Aorta (tissue), 5 donors: ENCODE data around the gene OSER1. TPM values are rescaled to one million over a fixed set of nuclear protein-coding genes. Genes with fewer than 3 reads are reported as not detected.

Experiments
- ATAC-seq: fragments of 200-7000 bp; cut with Tn5 transposase; one replicate; pipeline ENCODE4 v1.9.1; 2022; ENCODE audit warnings: moderate library complexity; ENCODE audit not compliant: low FRiP score
- DNase-seq, 2 donors: peaks; one replicate each; pipeline ENCODE4 v3.0.0-alpha.2; 2020
- H3K27ac ChIP-seq, 2 donors: one replicate each; pipeline ENCODE4 v1.5.1; 2013; ENCODE audit warnings: low read length in 2 of 2, mild to moderate bottlenecking in 2 of 2, moderate library complexity in 2 of 2, control low read depth in 1 of 2, inconsistent platforms in 1 of 2, low read depth in 1 of 2
- H3K27me3 ChIP-seq, 2 donors: one replicate each; pipeline ENCODE4 v1.6.1; 2013; ENCODE audit warnings: control low read depth in 1 of 2, low read length in 1 of 2, mild to moderate bottlenecking in 1 of 2, moderate library complexity in 1 of 2; ENCODE audit not compliant: insufficient read depth in 2 of 2, control insufficient read depth in 1 of 2
- H3K36me3 ChIP-seq, 2 donors: one replicate each; pipeline ENCODE4 v1.6.1; 2013; ENCODE audit warnings: control low read depth in 1 of 2, low read length in 1 of 2, mild to moderate bottlenecking in 1 of 2; ENCODE audit not compliant: insufficient read depth in 2 of 2, control insufficient read depth in 1 of 2
- H3K4me1 ChIP-seq, 2 donors: one replicate each; pipeline ENCODE4 v1.6.1; 2013; ENCODE audit warnings: low read length in 2 of 2, control low read depth in 1 of 2, mild to moderate bottlenecking in 1 of 2, moderate library complexity in 1 of 2; ENCODE audit not compliant: insufficient read depth in 2 of 2, control insufficient read depth in 1 of 2
- H3K4me3 ChIP-seq, 2 donors: one replicate each; pipeline ENCODE4 v1.5.1; 2013; ENCODE audit warnings: low read length in 2 of 2, control low read depth in 1 of 2, mild to moderate bottlenecking in 1 of 2
- H3K9me3 ChIP-seq: one replicate; pipeline ENCODE4 v1.6.1; 2013; ENCODE audit warnings: mild to moderate bottlenecking, low read length; ENCODE audit not compliant: control insufficient read depth
- WGBS, 2 donors: extraction: QIAGEN DNeasy Blood & Tissue Kit; methylation state at CpG; one replicate each; pipeline ENCODE4 v1.1.7; 2013; 5-methylcytosine and 5-hydroxymethylcytosine counted together
- intact Hi-C, 2 donors: fragments of 100-400 bp; cut with DNase I; formaldehyde crosslinking; loops; one replicate each; pipeline versions ENCODE4 v1.14.2 to v1.15.0; 2022
- polyA plus RNA-seq, 2 donors: library from polyadenylated mRNA; stranded (reverse); fragments of 200-250 nt; gene quantifications; one replicate each; pipeline ENCODE4 v1.2.3, GENCODE V29; 2013
- total RNA-seq, 2 donors: library from RNA; stranded (reverse); fragmentation: NEBNext Ultra II Directional; extraction: Animal tissue kit (Norgen Biotek cat#: 25700); gene quantifications; one replicate each; pipeline ENCODE4 v1.2.1, GENCODE V29; 2021
- donor health status: healthy with polysubstance abuse.
- donor health status: Bipolar disorder and iron deficiency.
- donor health status: DM: no; HTN: no; CAD: no.
- donor health status: DM: no; HTN: no; CAD: no.
- donor health status: DM: yes; HTN: yes; CAD: no.

OSER1 gene
- total and polyA plus RNA-seq, 4 donors, result 26.7 to 54.1 (median 31.7) TPM

GRCh38 chr20:44209686-44210405, 725 bp downstream of the OSER1 start:
- peak overlapping the region; percentile 78 to 92 for H3K27ac ChIP-seq
- DNase-seq (no peak), ATAC-seq (peak; percentile 2)
- H3K4me1 ChIP-seq, result peaks cover 0 to 7% of the 10 kb centered on the region in 2 donors
- WGBS, 2 donors, result 1% methylated on average over 31 of the region's 31 CpGs
- intact Hi-C loops, result loop anchor here (5.0 to 10.0 kb wide), 5 partner anchors 402 to 615 kb away; partner anchors contain the start of genes IFT52 (in 1 of the 2) and KCNK15 (in 1 of the 2)
- peaks cover 0 to 2% of the 10 kb centered on the region in 2 donors for H3K36me3 ChIP-seq
- H3K9me3 ChIP-seq, result no peaks in the 10 kb centered on the region
- H3K4me3 ChIP-seq, result peak overlapping the region; percentile 46 to 92
- H3K27me3 ChIP-seq, result no peaks in the 10 kb centered on the region

DNA sequence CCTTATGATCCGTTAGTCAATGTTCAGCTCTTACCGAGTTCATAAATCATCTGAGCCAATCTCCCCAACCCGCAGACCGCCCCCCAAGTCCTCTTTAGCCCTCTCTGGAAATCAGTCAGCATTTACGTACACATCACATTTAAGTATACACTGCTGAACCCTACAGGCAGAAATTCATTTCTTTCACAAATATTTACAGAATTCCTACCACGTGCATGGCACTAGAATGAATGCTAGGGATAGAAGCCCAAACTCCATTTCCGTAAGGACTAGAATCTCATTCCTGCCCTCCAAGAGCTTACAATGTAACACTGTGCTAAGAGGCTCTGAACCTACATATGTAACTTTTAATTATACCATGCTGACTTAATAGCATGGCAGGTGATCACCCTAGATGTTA, 1.8 kb downstream of the OSER1 start:
- WGBS, 2 donors, result 7 to 16% methylated on average over 7 of the region's 7 CpGs
- Histone ChIP-seq H3K4me3 (peak overlapping the region in 1 of 2 donors; percentile 15), H3K9me3 (no peaks in the 10 kb centered on the region), H3K27ac (peak overlapping the region in 1 of 2 donors; percentile 2), H3K4me1 (peaks cover 0 to 7% of the 10 kb centered on the region in 2 donors), H3K27me3 (no peaks in the 10 kb centered on the region), H3K36me3 (peaks cover 0 to 2% of the 10 kb centered on the region in 2 donors)
- ATAC-seq (no peak), DNase-seq (no peak)
- intact Hi-C loops, result loop anchor here (10.0 kb wide), 2 partner anchors 454 to 614 kb away; partner anchors contain the start of gene IFT52 (in 1 of the 2)

- no peak overlapping the region for H3K27ac ChIP-seq
- 16 to 20% methylated on average over 7 of the region's 7 CpGs for WGBS, 2 donors
- DNase-seq (no peak), ATAC-seq (no peak)
- H3K4me3 ChIP-seq, result no peak overlapping the region
- H3K36me3 ChIP-seq, result peaks cover 0 to 2% of the 10 kb centered on the region in 2 donors
- no peaks in the 10 kb centered on the region for H3K9me3 ChIP-seq
- peaks cover 0 to 7% of the 10 kb centered on the region in 2 donors for H3K4me1 ChIP-seq
- intact Hi-C loops, result loop anchor here (10.0 kb wide), 2 partner anchors 453 to 613 kb away; partner anchors contain the start of gene IFT52 (in 1 of the 2)
- no peaks in the 10 kb centered on the region for H3K27me3 ChIP-seq
Measured at GRCh38 chr20:44208165-44208564, 2.4 kb downstream of the OSER1 start.

GRCh38 chr20:44207126-44207723, 3.3 kb downstream of the OSER1 start:
- Histone ChIP-seq H3K36me3 (peaks cover 0 to 2% of the 10 kb centered on the region in 2 donors), H3K27ac (no peak overlapping the region), H3K4me3 (no peak overlapping the region), H3K9me3 (no peaks in the 10 kb centered on the region), H3K27me3 (no peaks in the 10 kb centered on the region), H3K4me1 (peaks cover 0 to 7% of the 10 kb centered on the region in 2 donors)
- intact Hi-C loops, result loop anchor here (10.0 kb wide), 2 partner anchors 452 to 612 kb away; partner anchors contain the start of gene IFT52 (in 1 of the 2)
- DNase-seq, result no peak
- no peak for ATAC-seq
- WGBS, 2 donors, result 20 to 22% methylated on average over 3 of the region's 3 CpGs

DNA sequence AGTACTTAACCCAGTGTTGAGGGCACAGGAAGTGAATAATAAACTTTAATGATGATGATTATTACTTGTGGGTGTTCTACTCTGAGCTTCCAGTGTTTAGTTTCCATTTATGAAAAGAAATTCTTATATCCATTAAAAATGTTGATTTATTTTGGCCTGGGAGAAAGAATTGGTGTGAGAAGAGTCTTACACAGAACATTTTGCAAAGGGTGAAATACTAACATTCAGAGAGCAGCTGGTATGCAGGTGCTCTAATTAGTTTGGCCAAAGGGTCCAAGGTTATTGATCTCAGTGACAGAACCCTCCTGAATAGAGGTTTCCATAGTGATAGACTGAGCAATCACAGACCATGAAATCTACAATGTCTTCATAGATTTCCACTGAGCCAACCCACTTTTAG, 4.4 kb downstream of the OSER1 start:
- peaks cover 0 to 2% of the 10 kb centered on the region in 2 donors for H3K36me3 ChIP-seq
- no peak for DNase-seq
- no peak overlapping the region for H3K4me3 ChIP-seq
- no peak overlapping the region for H3K27ac ChIP-seq
- no peaks in the 10 kb centered on the region for H3K9me3 ChIP-seq
- intact Hi-C loops, result loop anchor here (10.0 kb wide), 2 partner anchors 451 to 611 kb away; partner anchors contain the start of gene IFT52 (in 1 of the 2)
- H3K27me3 ChIP-seq, result no peaks in the 10 kb centered on the region
- peaks cover 0 to 7% of the 10 kb centered on the region in 2 donors for H3K4me1 ChIP-seq
- no peak for ATAC-seq

DNA sequence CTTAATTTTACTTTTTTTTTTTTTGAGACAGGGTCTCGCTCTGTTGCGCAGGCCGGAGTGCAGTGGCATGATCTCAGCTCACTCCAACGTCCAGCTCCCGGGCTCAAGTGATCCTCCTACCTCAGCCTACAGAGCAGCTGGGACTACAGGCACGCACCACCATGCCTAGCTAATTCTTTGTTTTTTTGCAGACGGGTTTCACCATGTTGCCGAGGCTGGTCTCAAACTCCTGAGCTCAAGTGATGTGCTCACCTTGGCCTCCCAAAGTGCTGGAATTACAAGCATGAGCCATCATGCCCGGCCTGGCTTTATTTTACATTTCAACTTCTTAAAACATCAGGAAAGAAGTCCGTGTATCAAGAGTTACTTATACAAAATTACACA, 5.7 kb downstream of the OSER1 start:
- 85% methylated on average over 10 of the region's 10 CpGs for WGBS, 2 donors
- Histone ChIP-seq H3K27me3 (no peaks in the 10 kb centered on the region), H3K9me3 (no peaks in the 10 kb centered on the region), H3K4me1 (peaks cover 0 to 7% of the 10 kb centered on the region in 2 donors), H3K36me3 (peaks cover 0 to 3% of the 10 kb centered on the region in 2 donors), H3K27ac (peak overlapping the region in 1 of 2 donors; percentile 37), H3K4me3 (no peak overlapping the region)
- ATAC-seq (no peak), DNase-seq (no peak)
- intact Hi-C loops, result loop anchor here (10.0 kb wide), 2 partner anchors 450 to 610 kb away; partner anchors contain the start of gene IFT52 (in 1 of the 2)

DNA sequence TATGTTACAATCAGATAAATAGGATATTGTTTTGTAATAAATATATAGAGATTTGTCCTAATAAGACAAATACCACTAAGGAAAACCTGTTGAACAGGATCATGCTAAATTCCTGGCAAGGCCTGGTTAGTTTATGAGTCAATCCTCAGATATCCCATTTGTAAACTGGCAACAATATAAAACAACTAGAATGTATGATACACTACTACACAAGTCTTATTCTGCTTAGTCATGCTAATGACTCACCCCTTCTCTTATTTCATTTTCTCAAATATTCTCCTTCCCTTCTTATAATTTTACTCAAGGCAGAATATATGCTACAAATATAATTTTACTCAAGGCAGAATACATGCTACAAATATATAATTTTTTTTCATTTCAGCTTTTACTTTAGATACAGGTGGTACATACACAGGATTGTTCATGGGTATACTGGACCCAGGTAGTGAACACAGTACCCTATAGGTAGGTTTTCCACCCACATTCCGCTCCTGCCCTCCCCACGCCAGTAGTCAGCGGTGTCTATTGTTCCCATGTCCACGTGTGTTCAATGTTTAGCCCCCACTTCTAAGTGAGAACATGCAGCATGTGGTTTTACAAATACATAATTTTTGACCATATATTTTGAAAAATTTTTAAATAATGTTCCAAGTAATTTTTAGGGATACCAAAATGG, 6.3 kb downstream of the OSER1 start:
- Histone ChIP-seq H3K9me3 (no peaks in the 10 kb centered on the region), H3K4me3 (no peak overlapping the region), H3K27ac (peak overlapping the region in 1 of 2 donors; percentile 83), H3K36me3 (peaks cover 0 to 4% of the 10 kb centered on the region in 2 donors), H3K4me1 (peaks cover 0 to 7% of the 10 kb centered on the region in 2 donors), H3K27me3 (no peaks in the 10 kb centered on the region)
- no peak for DNase-seq
- intact Hi-C loops, result loop anchor here (10.0 kb wide), 2 partner anchors 449 to 609 kb away; partner anchors contain the start of gene IFT52 (in 1 of the 2)
- 85% methylated on average over 4 of the region's 4 CpGs for WGBS, 2 donors
- peak; percentile 85 for ATAC-seq

- ATAC-seq, result no peak
- Histone ChIP-seq H3K36me3 (peaks cover 0 to 4% of the 10 kb centered on the region in 2 donors), H3K27ac (no peak overlapping the region), H3K27me3 (no peaks in the 10 kb centered on the region), H3K4me3 (no peak overlapping the region), H3K4me1 (peaks cover 0 to 4% of the 10 kb centered on the region in 2 donors), H3K9me3 (no peaks in the 10 kb centered on the region)
- intact Hi-C loops, result loop anchor here (10.0 kb wide), 2 partner anchors 448 to 608 kb away; partner anchors contain the start of gene IFT52 (in 1 of the 2)
- no peak for DNase-seq
- WGBS, 2 donors, result 30 to 51% methylated on average over 2 of the region's 2 CpGs
Measured at GRCh38 chr20:44203161-44203560, 7.4 kb downstream of the OSER1 start.
